Loucy (cell line): ENCODE measurements around the gene RPA1.

Source experiments
- H2AFZ ChIP-seq: fragments of 200-600 bp; sonication (generic); 2 replicates; pipeline ENCODE4 v1.6.0; 2016; ENCODE audit warnings: antibody characterized with exemption, mild to moderate bottlenecking, low read length, moderate library complexity
- H3F3A ChIP-seq: fragments of 200-600 bp; 2 replicates; pipeline ENCODE4 v1.6.0; 2016; ENCODE audit warnings: antibody characterized with exemption, low read depth, mild to moderate bottlenecking
- H3K27me3 ChIP-seq: fragments of 200-600 bp; sonication (generic); 2 replicates; pipeline ENCODE4 v1.6.1; 2014; ENCODE audit warnings: low read length, mild to moderate bottlenecking; ENCODE audit not compliant: insufficient read depth, poor library complexity, severe bottlenecking
- H3K36me3 ChIP-seq: fragments of 200-600 bp; sonication (generic); 2 replicates; pipeline ENCODE4 v1.6.1; 2016; ENCODE audit warnings: low read length; ENCODE audit not compliant: insufficient read depth
- H3K4me1 ChIP-seq: fragments of 200-600 bp; sonication (generic); 2 replicates; pipeline ENCODE4 v1.5.1; 2014; ENCODE audit warnings: low read length, mild to moderate bottlenecking; ENCODE audit not compliant: insufficient read depth, poor library complexity, severe bottlenecking
- H3K4me2 ChIP-seq: fragments of 200-600 bp; sonication (generic); 2 replicates; pipeline ENCODE4 v1.6.0; 2014; ENCODE audit warnings: antibody characterized with exemption, low read length, low read depth, mild to moderate bottlenecking; ENCODE audit not compliant: poor library complexity, severe bottlenecking
- H3K4me3 ChIP-seq: fragments of 200-600 bp; sonication (generic); 2 replicates; pipeline ENCODE4 v1.5.1; 2014; ENCODE audit warnings: low read length, mild to moderate bottlenecking, mixed read lengths; ENCODE audit not compliant: poor library complexity, severe bottlenecking
- H3K79me2 ChIP-seq: fragments of 200-600 bp; sonication (generic); 2 replicates; pipeline ENCODE4 v1.6.1; 2014; ENCODE audit warnings: low read length; ENCODE audit not compliant: insufficient read depth
- H3K9ac ChIP-seq: fragments of 200-600 bp; sonication (generic); 2 replicates; pipeline ENCODE4 v1.6.0; 2014; ENCODE audit warnings: mild to moderate bottlenecking, low read depth, low read length, moderate library complexity; ENCODE audit not compliant: poor library complexity, severe bottlenecking
- H3K9me2 ChIP-seq: fragments of 200-600 bp; sonication (generic); replicated peaks from 2 replicates; pipeline ENCODE4 v1.6.1; 2016; ENCODE audit warnings: low read depth, low read length, mixed read lengths
- H3K9me3 ChIP-seq: fragments of 200-600 bp; sonication (generic); 2 replicates; pipeline ENCODE4 v1.6.1; 2014; ENCODE audit warnings: mild to moderate bottlenecking, antibody characterized with exemption, low read length, low read depth; ENCODE audit not compliant: insufficient read depth
- H4K20me1 ChIP-seq: fragments of 200-600 bp; sonication (generic); 2 replicates; pipeline ENCODE4 v1.6.0; 2014; ENCODE audit warnings: antibody characterized with exemption, low read length, mild to moderate bottlenecking; ENCODE audit not compliant: insufficient read depth, poor library complexity, severe bottlenecking
- EZH2phosphoT487 ChIP-seq: fragments of 200-600 bp; IDR thresholded peaks from 2 replicates; pipeline ENCODE4 v1.6.1; 2018; ENCODE audit warnings: antibody characterized with exemption, mild to moderate bottlenecking, moderate library complexity, borderline replicate concordance
- TF ChIP-seq, protein P1 (sequence below): fragments of 200-600 bp; sonication (generic); conservative IDR thresholded peaks from 2 replicates; pipeline ENCODE4 v1.5.1; 2014; ENCODE audit warnings: mild to moderate bottlenecking, antibody characterized with exemption, low read length

The RPA1 gene

GRCh38 chr17:1928976-1929375, 99.2 kb downstream of the RPA1 start:
- H3F3A ChIP-seq: no peaks in the 10 kb centered on the region
- TF ChIP-seq EZH2phosphoT487: no peak
- TF ChIP-seq, protein P1, sequence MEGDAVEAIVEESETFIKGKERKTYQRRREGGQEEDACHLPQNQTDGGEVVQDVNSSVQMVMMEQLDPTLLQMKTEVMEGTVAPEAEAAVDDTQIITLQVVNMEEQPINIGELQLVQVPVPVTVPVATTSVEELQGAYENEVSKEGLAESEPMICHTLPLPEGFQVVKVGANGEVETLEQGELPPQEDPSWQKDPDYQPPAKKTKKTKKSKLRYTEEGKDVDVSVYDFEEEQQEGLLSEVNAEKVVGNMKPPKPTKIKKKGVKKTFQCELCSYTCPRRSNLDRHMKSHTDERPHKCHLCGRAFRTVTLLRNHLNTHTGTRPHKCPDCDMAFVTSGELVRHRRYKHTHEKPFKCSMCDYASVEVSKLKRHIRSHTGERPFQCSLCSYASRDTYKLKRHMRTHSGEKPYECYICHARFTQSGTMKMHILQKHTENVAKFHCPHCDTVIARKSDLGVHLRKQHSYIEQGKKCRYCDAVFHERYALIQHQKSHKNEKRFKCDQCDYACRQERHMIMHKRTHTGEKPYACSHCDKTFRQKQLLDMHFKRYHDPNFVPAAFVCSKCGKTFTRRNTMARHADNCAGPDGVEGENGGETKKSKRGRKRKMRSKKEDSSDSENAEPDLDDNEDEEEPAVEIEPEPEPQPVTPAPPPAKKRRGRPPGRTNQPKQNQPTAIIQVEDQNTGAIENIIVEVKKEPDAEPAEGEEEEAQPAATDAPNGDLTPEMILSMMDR: no peak
- H2AFZ ChIP-seq: no peak overlapping the region
- no peaks in the 10 kb centered on the region for H3K36me3 ChIP-seq
- no peaks in the 10 kb centered on the region for H4K20me1 ChIP-seq
- no peak overlapping the region for H3K9ac ChIP-seq
- no peaks in the 10 kb centered on the region for H3K27me3 ChIP-seq
- no peak overlapping the region for H3K4me2 ChIP-seq
- H3K4me3 ChIP-seq: no peak overlapping the region
- H3K79me2 ChIP-seq: no peaks in the 10 kb centered on the region
- H3K9me2 ChIP-seq: no peaks in the 10 kb centered on the region
- H3K9me3 ChIP-seq: no peaks in the 10 kb centered on the region
- no peaks in the 10 kb centered on the region for H3K4me1 ChIP-seq

DNA sequence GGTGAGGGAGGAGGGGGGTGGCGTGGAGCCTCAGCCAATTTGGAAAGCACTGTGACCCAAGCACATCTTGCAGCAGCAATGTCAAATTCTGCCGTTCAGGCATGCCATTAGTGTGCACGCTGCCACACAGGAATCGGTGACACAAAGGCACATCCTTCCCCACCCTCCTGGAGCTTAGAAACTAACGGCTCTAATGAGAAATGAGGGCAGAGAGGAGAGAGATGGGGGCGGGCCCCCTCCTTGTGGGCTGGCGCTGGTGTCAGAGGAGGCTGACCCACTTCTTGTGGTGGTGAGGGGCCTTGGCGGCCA, 100.5 kb downstream of the RPA1 start:
- Histone ChIP-seq H3K4me1 (no peaks in the 10 kb centered on the region), H3K79me2 (no peaks in the 10 kb centered on the region), H4K20me1 (no peaks in the 10 kb centered on the region), H3K9ac (no peak overlapping the region), H3K36me3 (no peaks in the 10 kb centered on the region), H3K9me3 (no peaks in the 10 kb centered on the region), H2AFZ (no peak overlapping the region), H3K9me2 (no peaks in the 10 kb centered on the region), H3K4me3 (no peak overlapping the region), H3F3A (no peaks in the 10 kb centered on the region), H3K4me2 (no peak overlapping the region), H3K27me3 (no peaks in the 10 kb centered on the region)
- TF ChIP-seq, protein P1: no peak
- no peak for TF ChIP-seq EZH2phosphoT487

GRCh38 chr17:1931844-1932579, 102.2 kb downstream of the RPA1 start:
- Histone ChIP-seq H3K9me2 (no peaks in the 10 kb centered on the region), H3K4me2 (no peak overlapping the region), H3K36me3 (no peaks in the 10 kb centered on the region), H3K79me2 (no peaks in the 10 kb centered on the region), H4K20me1 (no peaks in the 10 kb centered on the region), H3K4me1 (no peaks in the 10 kb centered on the region), H3K4me3 (no peak overlapping the region), H3K27me3 (no peaks in the 10 kb centered on the region), H2AFZ (no peak overlapping the region), H3K9ac (no peak overlapping the region), H3F3A (no peaks in the 10 kb centered on the region), H3K9me3 (no peaks in the 10 kb centered on the region)
- no peak for TF ChIP-seq EZH2phosphoT487
- TF ChIP-seq, protein P1: no peak
